HG02973 (cell line): ENCODE data around the gene SYCP1.
"Not testable (repeated sequence)": the region's sequence is repeated elsewhere in the genome, so short reads cannot be mapped to it uniquely, and the experiment has no call there.

Source experiments
- ATAC-seq: cut with Tn5 transposase; IDR thresholded peaks from one replicate; pipeline ENCODE4 v1.9.1; 2021; ENCODE audit warnings: moderate library complexity; ENCODE audit not compliant: unreplicated experiment

SYCP1 gene, protein sequence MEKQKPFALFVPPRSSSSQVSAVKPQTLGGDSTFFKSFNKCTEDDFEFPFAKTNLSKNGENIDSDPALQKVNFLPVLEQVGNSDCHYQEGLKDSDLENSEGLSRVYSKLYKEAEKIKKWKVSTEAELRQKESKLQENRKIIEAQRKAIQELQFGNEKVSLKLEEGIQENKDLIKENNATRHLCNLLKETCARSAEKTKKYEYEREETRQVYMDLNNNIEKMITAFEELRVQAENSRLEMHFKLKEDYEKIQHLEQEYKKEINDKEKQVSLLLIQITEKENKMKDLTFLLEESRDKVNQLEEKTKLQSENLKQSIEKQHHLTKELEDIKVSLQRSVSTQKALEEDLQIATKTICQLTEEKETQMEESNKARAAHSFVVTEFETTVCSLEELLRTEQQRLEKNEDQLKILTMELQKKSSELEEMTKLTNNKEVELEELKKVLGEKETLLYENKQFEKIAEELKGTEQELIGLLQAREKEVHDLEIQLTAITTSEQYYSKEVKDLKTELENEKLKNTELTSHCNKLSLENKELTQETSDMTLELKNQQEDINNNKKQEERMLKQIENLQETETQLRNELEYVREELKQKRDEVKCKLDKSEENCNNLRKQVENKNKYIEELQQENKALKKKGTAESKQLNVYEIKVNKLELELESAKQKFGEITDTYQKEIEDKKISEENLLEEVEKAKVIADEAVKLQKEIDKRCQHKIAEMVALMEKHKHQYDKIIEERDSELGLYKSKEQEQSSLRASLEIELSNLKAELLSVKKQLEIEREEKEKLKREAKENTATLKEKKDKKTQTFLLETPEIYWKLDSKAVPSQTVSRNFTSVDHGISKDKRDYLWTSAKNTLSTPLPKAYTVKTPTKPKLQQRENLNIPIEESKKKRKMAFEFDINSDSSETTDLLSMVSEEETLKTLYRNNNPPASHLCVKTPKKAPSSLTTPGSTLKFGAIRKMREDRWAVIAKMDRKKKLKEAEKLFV

GRCh38 chr1:114854693-114855320 lies at the start of gene SYCP1:
SYCP1 (plus strand) TSS chr1:114854863; CDS start chr1:114855465, 602 bp downstream.
- no peak for ATAC-seq

- ATAC-seq = no peak
Observed at GRCh38 chr1:114819869-114820268, 34.8 kb upstream of the SYCP1 start.

DNA sequence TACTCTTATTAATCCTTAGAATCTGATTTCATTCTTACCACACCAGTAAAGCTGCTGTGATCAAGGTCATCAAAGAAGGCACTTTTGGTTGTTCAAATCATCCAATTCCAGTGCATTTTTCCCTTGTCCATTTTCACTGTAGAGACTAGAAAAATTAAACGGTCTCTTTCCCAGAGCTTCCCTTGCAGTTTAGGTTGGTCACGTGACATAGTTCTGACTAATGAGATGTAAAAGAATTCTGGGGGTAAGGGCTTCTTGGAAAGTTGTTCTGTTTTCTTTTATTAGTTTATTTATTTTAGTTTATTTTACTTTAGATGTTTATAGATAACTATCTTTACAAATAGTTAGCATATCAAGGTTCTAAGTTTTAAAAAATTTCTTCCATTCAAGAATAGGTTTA lies 34.3 kb upstream of the SYCP1 start:
- no peak for ATAC-seq

DNA sequence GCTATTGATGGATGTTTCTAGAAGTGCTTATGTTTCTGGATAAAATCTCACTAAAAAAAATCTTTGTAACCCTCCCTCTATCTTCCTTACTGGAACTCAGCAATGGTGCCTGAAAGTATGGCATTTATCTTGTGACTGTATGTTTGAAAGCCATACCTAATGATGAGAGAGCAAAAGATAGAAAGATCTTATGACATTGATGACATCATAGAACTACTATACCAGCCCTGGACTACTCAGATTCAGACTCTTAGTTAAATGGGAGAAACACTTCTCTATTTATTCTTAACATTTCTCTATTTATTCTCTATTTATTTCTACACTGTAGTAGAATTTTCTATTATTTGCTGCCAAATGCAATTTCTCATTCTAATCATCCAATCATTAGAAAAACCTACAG lies 32.7 kb upstream of the SYCP1 start:
- no peak for ATAC-seq

- ATAC-seq = no peak
Observed at GRCh38 chr1:114828251-114828650, 26.4 kb upstream of the SYCP1 start.

- ATAC-seq = not testable (repeated sequence)
Observed at GRCh38 chr1:114830075-114830474, 24.6 kb upstream of the SYCP1 start.

GRCh38 chr1:114831276-114831994 lies 23.2 kb upstream of the SYCP1 start:
- ATAC-seq = no peak

GRCh38 chr1:114832057-114832456 lies 22.6 kb upstream of the SYCP1 start:
- ATAC-seq = no peak

GRCh38 chr1:114833421-114833820 lies 21.2 kb upstream of the SYCP1 start:
- ATAC-seq = no peak

DNA sequence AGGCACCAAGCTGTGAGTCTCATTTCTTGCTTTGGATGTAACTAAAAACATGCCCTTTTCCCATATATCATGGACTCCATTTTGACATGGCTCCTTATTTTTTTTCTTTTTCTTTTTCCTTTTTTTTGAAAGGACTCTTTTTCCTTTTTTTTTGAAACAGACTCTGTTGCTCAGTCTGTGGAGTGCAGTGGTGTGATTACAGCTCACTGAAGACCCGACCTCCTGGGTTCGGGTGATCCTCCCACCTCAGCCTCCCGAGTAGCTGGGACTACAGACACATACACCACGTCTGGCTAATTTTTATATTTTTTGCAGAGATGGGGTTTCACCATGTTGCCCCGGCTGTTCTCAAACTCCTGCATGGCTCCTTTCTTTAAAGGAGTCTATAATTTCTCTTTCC lies 10.4 kb upstream of the SYCP1 start:
- no peak for ATAC-seq

GRCh38 chr1:114853584-114853983 lies 1.1 kb upstream of the SYCP1 start:
- no peak for ATAC-seq

- no peak for ATAC-seq
Observed at GRCh38 chr1:114861384-114861783, 6.7 kb downstream of the SYCP1 start.

DNA sequence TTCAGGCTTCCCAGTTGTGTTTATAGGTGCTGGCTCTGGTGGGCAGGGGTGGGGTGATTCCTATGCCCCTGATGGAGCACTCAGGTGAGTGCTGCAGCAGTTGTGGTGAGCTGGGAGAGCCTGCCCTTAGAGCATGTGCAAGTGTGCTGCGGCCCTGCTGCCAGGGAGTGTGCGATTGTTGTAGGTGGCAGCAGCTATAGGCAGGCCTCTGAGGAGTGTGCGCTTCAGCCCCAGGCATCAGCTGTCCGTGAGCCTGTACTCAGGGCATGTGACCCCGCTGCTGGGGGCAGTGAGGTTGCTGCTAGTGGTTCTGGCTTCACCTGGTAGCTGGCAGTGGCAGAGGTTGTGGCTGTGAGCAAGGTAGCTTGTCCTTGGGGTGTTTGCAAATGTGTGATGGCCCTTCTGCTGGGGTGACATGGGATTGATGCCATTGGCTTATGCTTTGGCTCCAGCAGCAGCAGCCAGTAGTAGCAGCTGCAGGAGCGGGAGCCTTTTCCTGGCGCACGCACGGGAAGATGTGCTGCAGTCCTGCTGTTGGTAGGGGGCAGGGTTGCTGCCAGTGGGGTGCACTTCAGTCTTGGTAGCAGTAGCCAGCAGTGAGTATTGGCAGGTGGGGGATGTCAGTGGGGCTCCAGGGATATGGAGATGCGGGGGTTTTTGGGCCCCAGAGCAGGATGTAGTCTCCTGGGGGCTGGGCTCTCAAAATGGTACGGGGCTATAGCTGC lies 37.7 kb downstream of the SYCP1 start:
- no peak for ATAC-seq

DNA sequence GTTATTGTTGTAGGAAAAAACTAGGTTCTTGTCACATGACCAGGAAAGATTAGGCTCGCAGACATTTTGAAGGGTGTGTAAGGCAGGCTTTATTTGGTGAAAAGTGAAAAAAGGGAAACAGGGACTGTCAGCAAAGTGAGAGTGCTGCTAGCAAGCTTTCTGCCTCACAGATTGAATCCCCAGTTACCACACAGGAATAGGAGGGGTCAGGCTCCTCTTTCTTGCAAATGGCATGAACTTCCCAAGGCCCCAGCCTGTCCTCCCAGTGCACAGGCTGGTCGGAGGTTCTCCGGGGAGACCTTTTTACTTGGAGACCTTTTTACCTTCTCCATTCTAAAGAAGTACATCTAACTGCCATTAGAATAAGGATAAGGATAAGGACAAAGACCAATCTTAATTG lies 42.1 kb downstream of the SYCP1 start:
- no peak for ATAC-seq

DNA sequence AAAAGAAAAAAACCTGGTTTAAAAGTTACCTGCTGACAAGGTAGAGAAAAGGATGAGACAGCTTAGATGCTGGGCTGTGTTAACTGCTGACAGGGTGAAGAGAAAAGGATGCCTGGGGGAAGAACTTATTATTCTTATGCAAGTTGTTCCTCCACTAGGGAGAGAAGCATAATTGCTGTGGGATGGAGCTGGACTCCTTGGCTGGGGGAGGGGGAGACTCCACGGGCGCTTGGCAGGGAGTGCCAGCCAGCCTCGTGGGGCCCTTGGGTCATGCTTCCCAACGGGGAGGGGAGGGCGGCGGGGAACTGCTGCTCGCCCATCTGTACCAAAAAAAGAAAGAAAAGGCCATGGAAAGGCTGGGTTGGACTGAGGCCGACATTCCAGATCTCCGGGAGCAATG lies 47.2 kb downstream of the SYCP1 start:
- ATAC-seq = no peak

GRCh38 chr1:114902343-114902742 lies 47.7 kb downstream of the SYCP1 start:
- no peak for ATAC-seq

DNA sequence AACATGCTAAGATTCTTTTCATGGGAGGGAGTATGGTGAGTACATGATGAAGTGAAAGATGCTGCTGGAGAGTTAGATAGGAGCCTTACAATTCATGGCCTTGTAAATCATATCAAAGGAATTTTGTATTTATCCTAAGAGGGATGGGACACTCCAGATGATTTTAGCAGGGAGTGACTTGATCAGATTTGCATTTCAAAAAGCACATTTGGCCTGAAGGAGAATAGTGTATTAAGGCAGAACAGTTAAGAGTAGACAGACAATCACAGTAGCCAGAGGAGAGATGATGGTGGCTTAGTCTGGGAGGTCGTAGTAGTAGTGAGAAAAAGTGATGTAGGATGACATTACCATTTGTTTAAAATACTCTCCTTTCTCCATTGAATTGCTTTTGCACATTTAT lies 48.8 kb downstream of the SYCP1 start:
- no peak for ATAC-seq

GRCh38 chr1:114915720-114916119 lies 61.1 kb downstream of the SYCP1 start:
- not testable (repeated sequence) for ATAC-seq

- no peak for ATAC-seq
Observed at GRCh38 chr1:114926607-114927006, 71.9 kb downstream of the SYCP1 start.

- no peak for ATAC-seq
Observed at GRCh38 chr1:114927401-114927800, 72.7 kb downstream of the SYCP1 start.
